Stimulated activated CD4-positive, alpha-beta T cell treated with anti-CD3 and anti-CD28 coated beads, Interleukin-12 subunit alpha, Interleukin-12 subunit beta, amount 100 ng/mL, for 4 hours (primary cell): ENCODE results near the gene TESK2.

Source experiments
- DNase-seq: peaks from one replicate; pipeline ENCODE4 v3.0.0-alpha.2; 2020

Gene TESK2

GRCh38 chr1:45465277-45465676, 25.7 kb downstream of the TESK2 start:
- no peak for DNase-seq

GRCh38 chr1:45458894-45459293, 32.1 kb downstream of the TESK2 start:
- DNase-seq: no peak

- DNase-seq: no peak
Observed at GRCh38 chr1:45456531-45456930, 34.4 kb downstream of the TESK2 start.

GRCh38 chr1:45455162-45455561, 35.8 kb downstream of the TESK2 start:
- DNase-seq: no peak

- no peak for DNase-seq
Observed at GRCh38 chr1:45454464-45454863, 36.5 kb downstream of the TESK2 start.

GRCh38 chr1:45452503-45452902, 38.5 kb downstream of the TESK2 start:
- no peak for DNase-seq

GRCh38 chr1:45448357-45448756, 42.6 kb downstream of the TESK2 start:
- no peak for DNase-seq

- DNase-seq: no peak
Observed at GRCh38 chr1:45446950-45447672, 43.9 kb downstream of the TESK2 start.

- DNase-seq: no peak
Observed at GRCh38 chr1:45446530-45446929, 44.4 kb downstream of the TESK2 start.

GRCh38 chr1:45444609-45445131, 46.3 kb downstream of the TESK2 start:
- DNase-seq: no peak

GRCh38 chr1:45443580-45444446, 47.1 kb downstream of the TESK2 start:
- DNase-seq: no peak

GRCh38 chr1:45442272-45442671, 48.7 kb downstream of the TESK2 start:
- no peak for DNase-seq

- DNase-seq: no peak
Observed at GRCh38 chr1:45437323-45437722, 53.6 kb downstream of the TESK2 start.

- no peak for DNase-seq
Observed at GRCh38 chr1:45430490-45430889, 60.5 kb downstream of the TESK2 start.

GRCh38 chr1:45429561-45430159, 61.3 kb downstream of the TESK2 start:
- no peak for DNase-seq

GRCh38 chr1:45423906-45424678, 66.9 kb downstream of the TESK2 start:
- DNase-seq: no peak

GRCh38 chr1:45421935-45422334, 69.0 kb downstream of the TESK2 start:
- DNase-seq: no peak

GRCh38 chr1:45414746-45415145, 76.2 kb downstream of the TESK2 start:
- no peak for DNase-seq

GRCh38 chr1:45412899-45413298, 78.1 kb downstream of the TESK2 start:
- no peak for DNase-seq

- DNase-seq: no peak
Observed at GRCh38 chr1:45411510-45411899, 79.5 kb downstream of the TESK2 start.

GRCh38 chr1:45410850-45411509, 80.0 kb downstream of the TESK2 start:
- DNase-seq: no peak

GRCh38 chr1:45409276-45409675, 81.7 kb downstream of the TESK2 start:
- DNase-seq: no peak
